Esophagus (tissue), 2 donors: ENCODE measurements around the gene DENND2A. TPM values are rescaled to one million over a fixed set of nuclear protein-coding genes. Genes with fewer than 3 reads are reported as not detected.
"Not testable (repeated sequence)": the region's sequence is repeated elsewhere in the genome, so short reads cannot be mapped to it uniquely, and the experiment has no call there.

Source experiments
- H3K27ac ChIP-seq, 2 donors: one replicate each; pipeline ENCODE4 v1.5.1; 2013; ENCODE audit warnings: low read depth in 2 of 2, mild to moderate bottlenecking in 2 of 2, inconsistent platforms in 1 of 2, low read length in 1 of 2, moderate library complexity in 1 of 2
- H3K27me3 ChIP-seq, 2 donors: one replicate each; pipeline ENCODE4 v1.6.1; 2013; ENCODE audit warnings: low read length in 2 of 2, control low read depth in 1 of 2, mild to moderate bottlenecking in 1 of 2; ENCODE audit not compliant: insufficient read depth in 2 of 2, control insufficient read depth in 1 of 2
- H3K36me3 ChIP-seq, 2 donors: one replicate each; pipeline ENCODE4 v1.6.1; 2013; ENCODE audit warnings: low read length in 1 of 2; ENCODE audit not compliant: control insufficient read depth in 2 of 2, insufficient read depth in 2 of 2
- H3K4me1 ChIP-seq, 2 donors: one replicate each; pipeline ENCODE4 v1.6.1; 2013; ENCODE audit warnings: low read length in 1 of 2; ENCODE audit not compliant: control insufficient read depth in 2 of 2, insufficient read depth in 2 of 2
- H3K4me3 ChIP-seq, 2 donors: one replicate each; pipeline ENCODE4 v1.5.1; 2013; ENCODE audit warnings: low read length in 2 of 2, mild to moderate bottlenecking in 2 of 2, low read depth in 1 of 2, moderate library complexity in 1 of 2
- H3K9me3 ChIP-seq, 2 donors: one replicate each; pipeline ENCODE4 v1.6.1; 2013; ENCODE audit warnings: mild to moderate bottlenecking in 2 of 2, low read depth in 1 of 2, low read length in 1 of 2, moderate library complexity in 1 of 2; ENCODE audit not compliant: control insufficient read depth in 2 of 2, insufficient read depth in 1 of 2
- WGBS, 2 donors: extraction: QIAGEN DNeasy Blood & Tissue Kit; methylation state at CpG; one replicate each; pipeline ENCODE4 v1.1.7; 2013; 5-methylcytosine and 5-hydroxymethylcytosine counted together
- polyA plus RNA-seq, 2 donors: library from polyadenylated mRNA; stranded (reverse); fragments of 200-250 nt; gene quantifications; one replicate each; pipeline ENCODE4 v1.2.3, GENCODE V29; 2013
- donor health status: healthy with polysubstance abuse.
- donor health status: Bipolar disorder and iron deficiency.

Gene DENND2A
- polyA plus RNA-seq, 2 donors: 1.2 to 1.5 TPM

DNA sequence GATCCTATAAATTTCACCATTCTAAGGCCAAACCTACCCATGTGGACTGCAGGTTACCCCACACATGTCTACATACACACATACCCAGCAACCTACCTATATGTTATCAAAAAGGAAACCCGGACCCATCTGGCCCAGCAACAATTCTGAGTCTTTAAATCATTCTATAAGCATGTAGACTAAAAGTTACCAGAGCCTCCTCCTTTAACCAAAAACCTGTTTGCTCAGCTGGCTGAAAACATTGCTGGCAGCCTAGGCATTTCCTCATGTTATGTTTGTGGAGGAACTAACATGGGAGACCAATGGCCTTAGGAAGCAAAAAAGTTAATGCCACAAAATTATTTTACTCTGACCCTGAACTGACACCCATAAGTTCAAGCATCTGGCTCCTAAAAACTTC lies 26.9 kb upstream of the DENND2A start:
- no peak overlapping the region for H3K27ac ChIP-seq
- no peak overlapping the region for H3K4me3 ChIP-seq
- no peaks in the 10 kb centered on the region for H3K27me3 ChIP-seq
- no peaks in the 10 kb centered on the region for H3K4me1 ChIP-seq
- WGBS, 2 donors: 66 to 70% methylated on average over 1 of the region's 1 CpG
- H3K36me3 ChIP-seq: no peaks in the 10 kb centered on the region
- no peaks in the 10 kb centered on the region for H3K9me3 ChIP-seq

DNA sequence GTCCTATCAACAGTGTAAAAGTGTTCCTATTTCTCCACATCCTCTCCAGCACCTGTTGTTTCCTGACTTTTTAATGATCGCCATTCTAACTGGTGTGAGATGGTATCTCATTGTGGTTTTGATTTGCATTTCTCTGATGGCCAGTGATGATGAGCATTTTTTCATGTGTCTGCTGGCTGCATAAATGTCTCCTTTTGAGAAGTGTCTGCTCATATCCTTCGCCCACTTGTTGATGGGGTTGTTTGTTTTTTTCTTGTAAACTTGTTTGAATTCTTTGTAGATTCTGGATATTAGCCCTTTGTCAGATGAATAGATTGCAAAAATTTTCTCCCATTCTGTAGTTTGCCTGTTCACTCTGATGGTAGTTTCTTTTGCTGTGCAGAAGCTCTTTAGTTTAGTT lies 22.3 kb upstream of the DENND2A start:
- H3K36me3 ChIP-seq, H3K9me3 ChIP-seq: not testable (repeated sequence)

DNA sequence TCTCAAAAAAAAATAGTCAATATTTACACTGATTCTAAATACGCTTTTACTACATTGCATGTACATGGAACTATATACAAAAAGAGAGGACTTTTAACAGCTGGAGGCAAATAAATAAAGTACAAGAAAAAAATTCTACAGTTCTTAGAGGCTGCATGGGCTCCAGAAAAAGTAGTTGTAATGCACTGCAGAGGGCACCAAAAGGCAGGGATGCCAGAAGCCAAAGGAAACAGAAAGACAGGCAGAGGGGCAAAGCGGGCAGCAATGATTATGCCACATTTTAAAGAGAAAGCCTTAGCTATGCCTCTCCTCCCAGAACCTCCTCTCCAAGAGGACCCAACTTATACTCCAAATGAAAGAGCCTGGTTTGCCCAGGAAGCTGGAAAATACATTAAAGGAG lies 20.5 kb upstream of the DENND2A start:
- no peaks in the 10 kb centered on the region for H3K4me1 ChIP-seq
- no peak overlapping the region for H3K4me3 ChIP-seq
- H3K36me3 ChIP-seq: no peaks in the 10 kb centered on the region
- no peaks in the 10 kb centered on the region for H3K9me3 ChIP-seq
- no peak overlapping the region for H3K27ac ChIP-seq
- no peaks in the 10 kb centered on the region for H3K27me3 ChIP-seq
- 45 to 59% methylated on average over 2 of the region's 2 CpGs for WGBS, 2 donors

More for the DNA sequence above, 22.3 kb upstream of the DENND2A start:
- not testable (repeated sequence) for H3K4me1 ChIP-seq, H3K4me3 ChIP-seq, H3K27ac ChIP-seq, H3K27me3 ChIP-seq
- WGBS, 2 donors: 74 to 90% methylated on average over 1 of the region's 2 CpGs

DNA sequence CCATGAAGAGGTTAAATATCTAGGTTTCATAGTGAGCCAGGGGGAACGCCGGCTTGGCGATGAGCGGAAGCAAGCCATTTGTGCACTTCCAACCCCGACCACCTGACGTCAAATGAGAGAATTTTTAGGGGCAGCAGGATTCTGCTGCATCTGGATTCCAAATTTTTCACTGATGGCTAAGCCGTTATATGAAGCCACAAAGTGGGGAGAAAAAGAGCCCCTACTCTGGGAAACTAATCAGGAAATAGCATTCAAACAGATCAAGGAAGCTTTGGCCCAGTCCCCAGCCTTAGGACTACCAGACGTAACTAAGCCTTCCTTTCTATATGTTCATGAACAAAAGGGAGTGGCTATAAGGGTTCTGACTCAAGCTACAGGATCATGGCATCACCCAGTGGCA lies 19.2 kb upstream of the DENND2A start:
- Histone ChIP-seq H3K4me1 (peaks cover 0 to 2% of the 10 kb centered on the region in 2 donors), H3K27ac (no peak overlapping the region), H3K27me3 (no peaks in the 10 kb centered on the region), H3K36me3 (no peaks in the 10 kb centered on the region), H3K9me3 (no peaks in the 10 kb centered on the region), H3K4me3 (no peak overlapping the region)
- 59 to 65% methylated on average over 8 of the region's 8 CpGs for WGBS, 2 donors

DNA sequence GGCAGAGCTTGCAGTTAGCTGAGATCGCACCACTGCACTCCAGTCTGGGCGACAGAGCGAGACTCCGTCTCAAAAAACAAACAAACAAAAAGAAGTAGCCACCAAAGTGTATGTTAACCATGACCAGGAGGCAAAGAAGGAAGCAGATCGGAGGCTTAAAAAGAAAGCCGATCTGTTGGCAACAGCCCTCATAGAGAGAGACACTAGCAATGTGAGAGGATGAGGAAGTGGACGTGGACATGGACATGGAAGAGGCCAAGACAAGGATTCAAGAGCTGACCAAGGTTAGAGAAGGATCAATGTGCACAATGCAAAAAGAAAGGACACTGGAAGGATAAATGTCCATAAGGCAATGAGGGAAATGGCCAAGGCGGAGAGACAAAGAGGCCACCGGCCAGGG lies 17.3 kb upstream of the DENND2A start:
- H3K27ac ChIP-seq: no peak overlapping the region
- no peak overlapping the region for H3K4me3 ChIP-seq
- H3K4me1 ChIP-seq: peaks cover 0 to 2% of the 10 kb centered on the region in 2 donors
- no peaks in the 10 kb centered on the region for H3K36me3 ChIP-seq
- H3K9me3 ChIP-seq: no peaks in the 10 kb centered on the region
- H3K27me3 ChIP-seq: no peaks in the 10 kb centered on the region
- 91 to 94% methylated on average over 9 of the region's 9 CpGs for WGBS, 2 donors

DNA sequence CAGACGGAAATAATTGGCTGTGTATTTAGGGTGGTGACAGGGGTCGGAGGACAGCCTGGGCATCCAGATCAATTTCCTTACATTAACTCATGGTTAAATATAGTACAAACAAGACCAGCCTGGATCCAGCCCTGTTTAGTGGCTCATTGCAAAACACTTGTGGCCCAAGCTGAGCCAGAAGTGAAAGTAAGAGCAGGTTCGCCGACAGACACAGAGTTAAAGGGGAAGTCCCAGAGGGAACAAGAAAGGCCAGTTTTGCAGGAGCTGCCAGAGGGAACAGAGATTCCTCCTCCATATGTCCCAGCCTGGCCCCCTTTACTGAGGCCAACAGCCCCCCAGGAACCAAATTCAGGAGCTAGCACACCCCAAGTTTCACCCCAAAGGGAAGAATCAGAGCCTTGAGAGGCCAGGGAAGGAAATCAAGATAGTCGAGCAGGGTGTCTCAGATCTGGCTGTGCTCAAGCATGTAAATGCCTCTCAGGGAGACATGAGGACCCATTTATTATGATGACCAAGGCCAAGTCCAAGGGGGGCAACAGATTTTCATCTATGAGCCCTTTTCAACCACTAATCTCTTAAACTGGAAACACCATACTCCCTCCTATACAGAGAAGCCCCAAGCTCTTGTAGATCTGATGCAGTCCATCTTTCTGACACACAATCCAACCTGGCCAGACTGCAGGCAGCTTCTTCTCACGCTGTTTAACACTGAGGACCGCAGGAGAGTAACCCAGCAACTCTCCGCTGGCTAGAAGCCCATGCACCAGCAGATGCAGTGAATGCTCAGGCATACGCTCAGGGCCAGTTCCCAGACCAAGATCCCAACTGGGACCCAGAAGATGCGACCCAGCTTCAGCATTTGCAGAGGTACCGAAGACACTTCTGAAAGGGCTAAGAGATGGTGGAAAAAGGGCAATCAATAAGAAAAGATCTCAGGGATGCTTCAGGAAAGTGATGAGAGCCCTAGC lies 16.2 kb upstream of the DENND2A start:
- H3K36me3 ChIP-seq: no peaks in the 10 kb centered on the region
- no peaks in the 10 kb centered on the region for H3K9me3 ChIP-seq
- peak overlapping the region in 1 of 2 donors; percentile 57 for H3K27ac ChIP-seq
- H3K27me3 ChIP-seq: no peaks in the 10 kb centered on the region
- H3K4me3 ChIP-seq: peak overlapping the region in 1 of 2 donors; percentile 27
- H3K4me1 ChIP-seq: peaks cover 0 to 2% of the 10 kb centered on the region in 2 donors
- 39 to 44% methylated on average over 11 of the region's 11 CpGs for WGBS, 2 donors

DNA sequence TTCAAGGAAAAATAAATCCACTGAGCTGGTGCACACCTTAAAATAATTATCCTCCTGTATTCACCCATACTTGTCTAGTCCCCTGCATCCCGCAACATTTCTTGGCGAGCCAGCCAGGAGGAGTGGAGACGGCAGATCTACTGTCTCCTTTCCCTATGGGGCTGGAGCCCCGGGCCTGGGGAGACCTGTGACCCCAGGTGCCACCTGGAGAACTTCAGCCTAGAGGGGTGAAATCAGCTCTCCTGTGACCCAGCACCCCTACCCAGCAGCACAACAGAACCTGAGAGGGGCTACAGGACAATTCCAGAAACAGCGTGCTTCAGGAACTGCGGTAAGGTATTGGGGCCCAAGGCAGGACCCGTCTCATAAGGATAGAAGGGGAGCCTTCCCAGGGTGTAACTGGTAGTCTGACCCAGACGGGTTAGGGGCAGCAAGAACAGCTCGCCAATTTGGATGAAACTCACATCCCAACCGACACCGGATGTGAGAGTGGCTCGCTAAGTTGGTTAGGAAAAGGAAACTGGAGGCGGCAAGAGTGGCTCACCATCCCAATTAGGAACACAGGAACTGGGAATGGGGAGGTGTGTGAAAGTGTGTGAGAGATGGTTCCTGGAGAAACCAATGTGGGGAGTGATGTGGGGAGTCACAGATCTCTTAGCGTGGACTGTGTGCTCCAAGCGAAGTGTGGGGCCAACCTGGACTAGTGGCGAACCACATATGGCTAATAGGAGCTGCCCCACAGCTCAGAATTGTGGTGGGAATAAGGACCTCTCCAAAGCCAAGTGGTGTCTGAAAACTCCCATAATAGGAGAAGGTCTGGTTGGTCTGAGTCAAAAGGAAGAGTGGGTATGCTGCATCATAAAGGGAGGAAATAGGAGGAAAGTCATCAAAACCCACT lies 15.1 kb upstream of the DENND2A start:
- 89 to 92% methylated on average over 16 of the region's 16 CpGs for WGBS, 2 donors
- Histone ChIP-seq H3K4me3 (no peak overlapping the region), H3K36me3 (no peaks in the 10 kb centered on the region), H3K27me3 (no peaks in the 10 kb centered on the region), H3K4me1 (peaks cover 0 to 2% of the 10 kb centered on the region in 2 donors), H3K27ac (no peak overlapping the region), H3K9me3 (no peaks in the 10 kb centered on the region)

DNA sequence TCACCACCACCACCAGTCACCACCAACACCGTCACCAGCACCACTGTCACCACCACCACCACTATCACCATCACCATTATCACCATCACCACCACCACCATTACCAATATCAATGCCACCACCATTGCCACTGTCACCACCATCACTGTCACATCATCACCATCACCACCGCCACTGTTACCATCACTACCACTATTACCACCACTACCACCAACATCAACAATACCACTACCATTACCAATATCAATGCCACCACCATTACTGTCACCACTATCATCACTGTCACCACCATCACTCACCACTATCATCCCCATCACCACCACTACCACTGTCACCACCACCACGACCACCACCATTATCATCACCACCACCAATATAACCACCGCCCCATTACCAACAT lies 14.0 kb upstream of the DENND2A start:
- Histone ChIP-seq H3K9me3 (no peaks in the 10 kb centered on the region), H3K4me3 (no peak overlapping the region), H3K27ac (no peak overlapping the region), H3K36me3 (no peaks in the 10 kb centered on the region), H3K27me3 (no peaks in the 10 kb centered on the region), H3K4me1 (peaks cover 0 to 2% of the 10 kb centered on the region in 2 donors)
- WGBS, 2 donors: 94 to 95% methylated on average over 4 of the region's 4 CpGs

DNA sequence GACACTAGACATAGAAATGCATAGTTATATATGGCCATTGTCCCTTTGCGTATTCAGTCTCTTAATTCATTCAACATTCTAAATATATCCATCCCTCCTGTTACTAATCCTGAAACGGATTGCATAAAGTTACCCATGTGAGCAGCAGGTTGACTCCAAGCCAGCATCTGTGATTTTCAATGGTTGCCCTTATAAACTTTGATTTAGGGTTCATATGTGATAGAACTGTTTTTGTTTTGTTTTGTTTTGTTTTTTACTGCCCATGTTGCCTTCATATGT lies 13.4 kb upstream of the DENND2A start:
- Histone ChIP-seq H3K9me3 (no peaks in the 10 kb centered on the region), H3K36me3 (no peaks in the 10 kb centered on the region), H3K27me3 (no peaks in the 10 kb centered on the region), H3K4me1 (peaks cover 0 to 2% of the 10 kb centered on the region in 2 donors), H3K4me3 (no peak overlapping the region), H3K27ac (no peak overlapping the region)
- 65 to 74% methylated on average over 2 of the region's 2 CpGs for WGBS, 2 donors
